HG03521 (cell line): ENCODE results near the gene CRYAA.
"Not testable (repeated sequence)": the region's sequence is repeated elsewhere in the genome, so short reads cannot be mapped to it uniquely, and the experiment has no call there.

Experiments used
- ATAC-seq: cut with Tn5 transposase; IDR thresholded peaks from one replicate; pipeline ENCODE4 v1.9.1; 2021; ENCODE audit warnings: mild to moderate bottlenecking, moderate library complexity; ENCODE audit not compliant: unreplicated experiment

The CRYAA gene, protein sequence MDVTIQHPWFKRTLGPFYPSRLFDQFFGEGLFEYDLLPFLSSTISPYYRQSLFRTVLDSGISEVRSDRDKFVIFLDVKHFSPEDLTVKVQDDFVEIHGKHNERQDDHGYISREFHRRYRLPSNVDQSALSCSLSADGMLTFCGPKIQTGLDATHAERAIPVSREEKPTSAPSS

DNA sequence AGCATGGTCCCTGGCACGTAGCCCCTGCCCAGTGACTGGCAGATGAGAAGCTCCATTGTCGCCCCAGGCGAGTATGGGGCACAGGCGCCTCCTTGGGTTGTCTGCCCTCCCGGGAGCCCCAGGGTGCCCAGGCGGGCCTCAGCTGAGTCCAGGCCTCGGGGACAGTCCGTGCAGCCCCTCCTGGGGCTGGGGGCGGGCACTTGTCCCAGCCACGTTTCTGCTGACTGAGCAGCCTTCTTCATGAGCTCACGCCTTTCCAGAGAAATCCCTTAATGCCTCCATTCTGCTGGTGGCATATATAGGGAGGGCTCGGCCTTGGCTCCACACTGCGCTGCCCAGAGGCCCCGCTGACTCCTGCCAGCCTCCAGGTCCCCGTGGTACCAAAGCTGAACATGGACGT is at the start of gene CRYAA:
Gene CRYAA (plus strand): TSS at position 301 of the 400 bp plus-strand sequence. CDS start 92 bp downstream, at position 393.
- not testable (repeated sequence) for ATAC-seq

DNA sequence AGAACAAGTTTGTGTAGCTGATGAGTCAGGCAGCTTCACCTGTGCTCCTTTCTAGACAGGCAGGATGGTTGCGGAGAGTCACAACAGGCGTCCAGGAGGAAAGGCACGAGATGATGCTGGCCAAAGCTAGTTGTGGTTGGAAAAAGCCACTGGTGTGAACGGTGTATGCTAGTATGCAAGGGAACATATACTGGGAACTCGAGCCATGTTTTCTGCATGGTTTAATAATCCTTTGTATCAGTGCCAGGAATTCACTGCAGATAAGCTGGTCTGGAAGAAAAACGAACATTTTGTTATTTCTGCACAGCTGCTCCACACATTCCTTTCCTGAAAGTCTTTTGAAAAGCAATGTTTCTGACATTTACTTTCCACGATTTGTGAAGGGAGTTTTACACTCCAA is 38.7 kb upstream of the CRYAA start:
- not testable (repeated sequence) for ATAC-seq

DNA sequence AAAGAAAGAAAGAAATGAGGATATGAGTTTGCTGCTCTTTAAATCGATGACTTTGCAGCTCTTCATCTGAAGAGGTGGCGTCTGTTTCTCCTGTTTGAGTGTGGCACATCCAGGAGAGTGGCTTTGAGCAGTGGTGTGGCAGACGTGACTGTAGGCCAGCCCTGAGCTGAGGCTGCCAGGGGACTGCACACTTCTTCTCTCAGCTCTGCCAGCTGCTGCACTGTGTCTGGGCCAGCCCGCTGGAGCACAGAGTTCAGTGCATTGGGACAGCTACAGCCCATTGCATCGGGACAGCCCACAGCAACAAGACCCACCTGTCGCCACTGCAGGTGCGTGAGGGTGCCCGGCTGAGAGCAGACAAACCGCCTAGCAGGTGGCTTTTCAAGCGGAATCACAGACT is 34.3 kb upstream of the CRYAA start:
- ATAC-seq = not testable (repeated sequence)

DNA sequence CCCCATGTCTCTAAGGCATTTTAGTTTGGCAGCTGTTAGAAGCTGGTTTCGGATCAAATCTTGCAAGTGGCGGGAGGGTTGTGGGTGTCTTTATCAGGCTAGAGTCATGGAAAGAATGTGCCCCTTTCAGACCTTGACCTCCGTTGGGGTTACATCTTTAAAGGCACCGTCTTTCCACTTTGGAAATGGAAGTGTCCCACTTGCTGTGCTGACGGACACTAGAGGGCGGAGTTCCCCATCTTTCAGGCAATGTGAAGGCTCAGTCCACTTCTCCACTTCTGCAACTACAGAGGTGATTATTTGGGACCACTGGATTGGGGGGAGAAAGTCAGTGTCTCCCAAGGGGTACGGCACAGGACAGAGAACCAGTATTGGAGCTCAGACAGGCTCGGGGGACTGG is 29.9 kb upstream of the CRYAA start:
- not testable (repeated sequence) for ATAC-seq

DNA sequence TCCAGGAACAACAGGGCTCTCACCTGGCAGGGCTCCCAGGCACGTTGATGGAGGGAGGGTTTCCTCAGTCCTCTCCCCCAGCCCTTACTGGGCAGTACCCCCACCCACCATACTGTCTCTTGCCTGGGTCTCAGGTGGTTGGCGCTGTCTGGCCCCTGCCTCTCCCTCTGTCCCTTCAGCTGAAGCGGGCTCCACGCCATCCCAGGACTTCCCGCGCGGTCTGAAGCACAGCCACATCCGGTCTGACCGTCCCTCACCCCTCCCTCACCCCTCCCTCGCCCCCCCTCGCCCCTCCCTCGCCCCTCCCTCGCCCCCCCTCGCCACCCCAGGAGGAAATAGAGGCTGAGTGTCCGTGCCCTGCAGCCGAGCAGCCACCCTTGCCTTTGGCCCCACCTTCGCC is 27.4 kb upstream of the CRYAA start:
- not testable (repeated sequence) for ATAC-seq

DNA sequence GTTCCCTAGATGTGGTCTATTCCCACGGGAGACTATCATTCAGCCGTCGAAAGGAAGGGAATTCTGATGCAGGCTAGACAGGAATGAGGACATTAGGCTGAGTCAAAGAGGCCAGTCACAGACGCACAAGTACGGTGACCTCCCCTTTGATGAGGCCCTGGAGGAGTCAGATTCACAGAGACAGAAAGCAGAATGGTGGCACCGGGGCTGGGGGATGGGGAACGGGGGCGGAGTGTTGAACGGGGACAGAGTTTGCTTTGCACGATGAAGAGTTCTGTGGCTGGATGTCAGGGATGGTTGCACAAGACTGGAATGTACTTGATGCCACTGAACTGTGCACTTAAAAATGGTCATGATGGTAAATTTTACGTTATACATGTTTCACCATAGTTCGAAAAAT is 22.2 kb upstream of the CRYAA start:
- ATAC-seq = not testable (repeated sequence)

DNA sequence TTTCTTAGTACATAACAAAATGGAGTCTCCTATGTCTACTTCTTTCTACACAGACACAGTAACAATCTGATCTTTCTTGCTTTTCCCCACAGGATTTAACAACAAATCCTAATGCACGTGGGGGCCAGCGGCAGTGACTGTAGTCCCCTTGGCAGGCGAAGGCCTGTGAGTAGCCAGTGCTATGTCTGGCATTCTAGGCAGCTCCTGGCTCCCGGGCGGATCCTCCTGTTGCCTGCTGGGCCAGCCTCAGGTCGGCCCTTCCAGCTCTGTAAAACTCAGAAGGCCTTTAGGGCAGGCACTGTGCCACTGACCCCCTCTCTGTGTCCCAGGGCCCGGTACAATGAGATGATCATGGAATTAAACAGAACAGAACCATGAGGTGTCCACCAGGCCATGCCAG is 20.8 kb upstream of the CRYAA start:
- ATAC-seq = not testable (repeated sequence)

DNA sequence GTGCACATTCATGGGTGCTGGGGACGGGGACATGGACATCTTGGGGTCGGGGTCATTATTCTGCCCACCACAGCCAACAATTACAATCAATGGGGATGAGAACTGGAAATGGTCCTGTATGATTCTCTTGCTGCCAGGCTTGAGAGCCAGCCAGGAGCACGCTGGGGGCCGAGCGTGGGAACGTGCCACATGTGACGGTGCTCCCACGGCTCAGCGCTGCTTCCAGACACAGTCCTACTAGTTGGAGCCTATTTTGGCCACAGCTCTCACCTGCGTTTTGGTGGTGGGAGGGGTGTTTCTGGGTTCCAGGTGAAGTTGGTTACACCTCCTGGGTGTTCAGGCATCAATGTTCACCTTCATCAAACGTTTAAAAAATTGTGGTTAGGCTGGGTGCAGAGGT is 19.5 kb upstream of the CRYAA start:
- not testable (repeated sequence) for ATAC-seq

DNA sequence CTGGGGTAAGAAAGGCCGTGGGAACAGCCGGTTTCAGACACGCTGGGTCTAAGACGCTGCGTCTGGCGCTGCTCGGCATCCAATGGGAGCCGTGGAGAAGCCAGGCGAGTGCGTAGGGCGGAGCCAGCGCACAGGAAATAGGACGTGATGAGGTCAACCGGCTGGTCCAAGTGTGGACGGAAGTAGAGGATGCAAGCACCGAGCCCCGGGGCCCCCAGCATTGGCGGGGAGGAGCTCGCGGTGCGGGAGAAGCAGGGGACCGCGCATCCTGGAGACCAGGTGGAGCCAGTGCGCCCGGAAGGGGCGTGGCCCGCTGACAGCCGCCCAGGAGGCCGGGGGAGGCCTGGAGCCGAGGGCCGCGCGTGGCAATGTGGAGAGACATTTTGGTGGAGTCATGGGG is 15.2 kb upstream of the CRYAA start:
- not testable (repeated sequence) for ATAC-seq

DNA sequence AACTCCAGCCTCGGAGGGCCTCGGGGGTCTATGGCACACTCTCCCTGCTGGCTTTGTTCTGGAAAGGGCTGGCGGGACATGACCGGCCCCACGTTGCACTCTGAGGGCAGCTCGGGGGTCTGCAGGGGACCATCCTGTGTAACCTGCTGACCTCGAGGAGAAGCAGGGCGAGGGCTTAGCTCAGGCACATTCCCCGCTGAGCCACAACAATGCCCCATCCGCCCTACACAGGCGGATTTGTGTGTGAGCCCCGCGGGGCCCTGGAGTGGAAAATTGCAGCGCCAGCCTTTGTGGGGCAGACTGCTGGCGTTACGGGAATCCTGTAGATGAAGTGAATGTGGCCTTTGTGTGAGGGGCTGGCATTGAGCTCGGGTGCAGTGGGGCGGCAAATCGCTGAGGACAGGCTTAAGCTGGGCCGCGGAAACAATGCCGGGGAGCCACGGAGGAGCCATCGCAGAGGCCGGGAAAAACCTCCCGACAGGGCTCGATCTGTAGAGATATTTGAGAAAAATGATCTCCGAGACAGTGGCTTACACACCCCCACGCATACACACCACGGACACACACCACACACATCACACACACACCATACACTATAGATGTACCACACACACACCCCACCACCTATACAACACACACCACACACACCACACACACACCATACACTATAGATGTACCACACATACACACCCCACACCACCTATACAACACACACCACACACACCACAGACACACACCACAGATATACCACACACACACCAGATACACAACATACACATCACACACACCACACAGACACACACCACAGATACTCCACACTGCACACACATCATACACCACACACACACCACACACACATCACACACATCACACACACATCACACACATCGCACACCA is 9.3 kb upstream of the CRYAA start:
- not testable (repeated sequence) for ATAC-seq

DNA sequence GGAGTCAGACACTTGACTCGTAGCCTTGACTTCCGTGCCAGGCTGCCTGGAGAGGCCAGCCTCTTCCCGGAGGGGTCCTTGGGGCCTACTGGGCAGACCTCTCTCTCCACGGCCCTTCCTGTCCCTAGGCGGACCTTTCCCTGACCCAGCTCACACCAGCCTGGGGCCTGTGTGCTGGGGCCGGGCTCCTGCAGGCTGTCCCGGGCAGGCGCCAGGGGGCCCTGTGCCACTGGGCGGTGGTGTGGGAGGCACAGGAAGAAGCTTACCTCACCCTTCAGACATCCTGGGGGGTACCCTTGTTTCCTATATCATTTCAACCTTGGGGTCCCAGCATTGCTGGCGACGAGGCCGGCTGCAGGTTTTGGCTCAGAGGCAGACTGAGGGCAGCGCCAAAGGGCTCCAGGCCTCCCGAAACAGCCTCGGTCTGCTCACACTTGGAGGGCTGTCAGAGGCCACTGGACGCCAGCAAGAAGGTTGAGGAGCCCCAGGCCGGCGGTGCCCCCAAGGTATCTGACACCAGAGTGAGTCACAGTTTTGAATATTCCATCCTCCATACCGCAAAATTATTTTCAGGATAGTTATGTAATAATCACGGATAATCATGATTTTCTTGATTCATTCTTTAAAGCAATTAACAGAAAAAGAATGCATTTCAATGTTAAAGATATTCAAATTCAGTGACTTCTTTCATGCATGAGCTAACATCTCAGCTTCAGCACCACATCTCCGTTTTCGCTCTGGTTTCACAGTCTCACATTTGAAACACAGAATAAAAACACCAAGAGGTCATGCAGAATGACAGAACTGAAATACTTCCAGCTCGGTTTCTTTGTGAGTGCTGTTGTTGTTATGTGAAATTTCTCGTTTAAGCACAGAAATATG is 6.7 kb upstream of the CRYAA start:
- not testable (repeated sequence) for ATAC-seq

DNA sequence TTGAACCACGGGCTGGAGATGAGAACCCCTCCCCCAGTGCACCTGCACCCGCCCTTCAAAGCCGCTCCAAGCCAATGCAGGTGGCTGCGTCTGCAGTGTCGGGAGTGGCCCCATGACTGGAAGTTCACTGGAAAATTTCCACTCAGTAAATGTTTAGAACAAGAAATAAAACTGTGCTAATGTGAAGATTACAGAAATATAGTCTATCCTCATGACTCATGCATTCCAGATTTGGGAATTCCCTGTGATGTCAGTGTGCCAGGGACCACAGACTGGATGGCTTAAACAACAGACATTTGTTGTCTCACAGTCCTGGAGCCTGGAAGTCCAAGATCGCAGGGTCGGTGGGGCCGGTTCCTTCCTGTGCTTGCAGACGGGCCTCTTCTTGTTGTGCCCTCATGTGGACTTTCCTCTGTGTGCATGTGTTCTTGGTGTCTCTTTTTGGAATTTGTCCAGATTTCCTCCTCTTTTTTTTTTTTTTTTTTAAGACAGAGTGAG is 6.1 kb upstream of the CRYAA start:
- ATAC-seq = not testable (repeated sequence)

DNA sequence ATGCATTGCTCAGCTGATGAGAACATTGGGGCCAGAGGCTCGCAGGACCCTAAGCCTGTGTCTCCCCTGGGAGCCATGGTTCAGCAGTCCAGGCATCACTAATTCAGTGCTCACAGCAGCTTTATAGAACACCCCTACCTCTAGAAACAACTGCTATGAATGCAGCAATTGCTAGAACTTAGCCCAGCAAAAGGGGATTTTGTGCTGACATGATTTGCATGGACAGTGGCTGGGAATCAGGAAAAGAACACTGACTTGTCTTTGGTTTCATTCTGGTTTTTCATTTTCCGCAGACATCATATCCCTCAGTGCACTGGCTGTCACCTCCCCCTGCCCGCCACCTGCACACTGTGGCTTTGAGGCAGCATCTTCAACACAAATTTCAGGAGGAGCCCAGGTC is 4.0 kb upstream of the CRYAA start:
- ATAC-seq = not testable (repeated sequence)

DNA sequence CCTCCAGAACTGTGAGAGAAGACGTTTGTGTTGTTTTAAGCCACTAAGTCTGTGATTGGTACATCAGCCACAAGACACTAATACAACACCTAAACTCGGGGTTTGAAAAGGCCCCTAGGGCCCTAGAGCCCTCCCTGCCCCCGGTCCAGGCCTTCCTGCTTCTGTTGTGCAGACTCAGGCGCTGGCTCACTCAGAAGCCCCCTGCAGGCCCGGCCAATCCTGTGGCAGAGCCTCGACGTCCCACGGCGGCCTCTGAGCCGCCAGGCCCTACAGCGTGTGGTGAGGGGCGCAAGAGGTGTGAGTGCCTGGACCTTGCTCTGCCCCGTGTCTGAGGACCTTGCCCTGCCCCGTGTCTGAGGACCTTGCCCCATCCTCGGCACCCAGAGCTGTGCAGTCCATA is 3.1 kb upstream of the CRYAA start:
- ATAC-seq = not testable (repeated sequence)

DNA sequence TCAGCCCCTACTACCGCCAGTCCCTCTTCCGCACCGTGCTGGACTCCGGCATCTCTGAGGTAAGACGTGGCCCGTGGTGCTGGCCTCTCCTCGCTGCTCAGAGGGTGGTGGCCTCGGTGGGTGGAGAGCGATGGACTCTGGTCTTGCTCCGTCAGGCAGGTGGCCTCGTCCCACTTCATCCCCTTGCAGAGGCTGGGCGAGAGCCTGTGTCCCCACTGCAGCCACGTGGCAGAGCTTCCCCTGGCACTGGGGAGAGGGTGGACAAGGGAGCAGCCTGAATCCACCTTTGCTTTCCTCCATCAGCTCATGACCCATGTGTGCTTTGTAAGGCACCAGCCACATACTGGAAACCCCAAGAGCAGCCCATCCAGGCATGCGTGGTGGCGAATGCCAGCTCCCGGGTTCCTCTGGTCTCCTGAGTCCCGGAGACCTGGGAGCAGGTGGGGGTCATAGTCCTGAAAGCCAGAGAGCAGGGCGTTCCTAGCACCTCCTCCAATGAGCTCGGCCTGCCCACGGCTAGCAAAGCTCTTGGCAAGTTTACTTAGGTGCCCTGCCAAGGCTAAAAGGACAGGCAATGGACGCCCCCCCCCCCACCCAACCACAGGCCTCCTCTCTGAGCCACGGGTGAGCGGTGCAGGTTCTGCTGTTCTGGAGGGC is 550 bp downstream of the CRYAA start:
- not testable (repeated sequence) for ATAC-seq

DNA sequence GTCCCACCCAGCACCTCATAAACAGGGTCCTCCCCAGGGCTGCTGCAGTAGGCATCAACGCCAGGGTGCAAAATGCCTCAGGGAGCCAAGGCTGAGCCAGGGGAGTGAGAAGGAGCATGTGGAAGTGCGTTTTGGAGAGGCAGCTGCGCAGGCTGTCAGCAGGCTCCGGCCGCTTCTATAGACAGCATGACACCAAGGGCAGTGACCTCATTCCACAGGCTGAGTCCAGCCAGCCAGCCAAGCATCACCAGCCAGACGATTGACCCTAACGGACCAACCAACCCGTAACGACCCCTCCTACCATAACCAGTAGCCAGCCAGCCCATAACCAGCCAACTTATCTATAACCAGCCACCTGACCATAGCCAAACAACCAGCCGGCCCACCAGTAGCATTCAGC is 1.1 kb downstream of the CRYAA start:
- not testable (repeated sequence) for ATAC-seq

DNA sequence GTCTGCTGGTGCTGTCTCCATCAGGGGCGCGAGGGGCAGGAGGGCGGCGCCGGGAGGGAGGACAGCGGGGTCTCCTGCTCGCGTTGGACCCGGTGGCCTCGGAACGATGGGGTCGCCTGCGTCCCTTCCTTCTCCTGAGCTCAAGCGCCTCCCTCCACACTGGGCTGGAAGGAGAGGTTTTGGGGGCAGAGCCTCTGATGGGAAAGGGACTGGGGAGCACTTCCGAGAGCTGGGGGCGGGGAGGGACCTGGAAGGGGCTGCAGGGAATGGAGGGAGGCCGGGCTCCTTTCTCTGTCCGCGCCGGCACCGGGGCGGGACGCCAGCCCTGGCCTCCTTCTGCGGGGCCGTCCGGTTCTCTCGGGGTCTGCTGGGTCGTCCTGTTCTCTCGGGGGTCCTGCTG is 4.0 kb downstream of the CRYAA start:
- not testable (repeated sequence) for ATAC-seq

DNA sequence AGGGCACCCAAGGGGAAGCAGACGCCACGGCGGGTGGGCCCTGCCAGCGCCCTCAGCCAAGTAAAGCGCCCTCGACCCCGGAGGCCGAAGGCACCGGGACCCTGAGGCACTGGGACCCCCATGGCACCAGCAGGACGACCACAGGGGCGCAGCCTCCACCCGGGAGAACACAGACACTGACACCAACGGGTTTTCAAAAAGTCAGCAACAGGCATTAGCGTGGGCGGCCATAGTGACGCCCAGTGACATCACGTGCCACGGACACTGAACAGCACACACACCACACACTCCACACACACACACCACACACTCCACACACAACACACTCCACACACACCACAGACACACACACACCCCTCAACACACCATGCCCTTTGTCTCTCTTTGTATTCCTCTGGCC is 4.6 kb downstream of the CRYAA start:
- not testable (repeated sequence) for ATAC-seq

DNA sequence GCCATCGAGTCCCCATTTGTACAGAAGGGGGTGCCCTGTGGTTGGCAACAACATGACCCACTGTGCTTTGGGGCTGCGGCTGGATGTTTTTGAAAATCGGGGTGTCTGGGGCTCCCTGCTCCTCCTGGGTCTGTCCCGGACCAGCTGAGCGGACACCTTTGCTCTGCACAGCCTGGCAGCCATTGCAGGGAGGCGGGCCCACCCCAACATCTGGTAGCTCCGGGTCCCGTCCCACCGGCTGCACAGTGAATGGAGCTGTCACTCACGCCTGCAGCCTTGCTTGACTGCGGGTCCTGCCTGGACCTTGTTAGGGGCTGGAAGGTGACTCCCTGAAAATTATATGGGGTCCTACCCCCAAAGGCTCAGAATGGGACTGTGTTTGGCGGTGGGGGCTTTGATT is 5.1 kb downstream of the CRYAA start:
- not testable (repeated sequence) for ATAC-seq

DNA sequence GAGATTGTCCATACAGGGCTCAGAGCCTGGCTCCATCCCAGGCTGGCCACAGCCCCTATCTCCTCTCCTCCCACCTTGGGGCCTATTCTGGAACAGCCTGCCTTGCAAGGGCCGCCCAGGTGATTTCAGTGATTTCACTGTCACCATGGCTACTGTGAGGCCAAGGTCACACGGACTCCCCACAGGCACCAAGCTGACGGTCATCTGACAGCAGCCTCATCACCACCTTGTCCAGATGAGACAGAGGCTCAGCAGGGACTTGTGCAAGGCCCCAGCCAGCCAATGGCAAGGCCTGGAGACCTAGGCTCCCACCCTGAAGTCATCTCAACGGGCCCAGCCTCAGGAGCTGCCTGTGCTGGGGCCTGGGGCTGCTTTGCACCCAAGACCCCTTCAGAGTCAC is 6.2 kb downstream of the CRYAA start:
- not testable (repeated sequence) for ATAC-seq
